Measurements from ENCODE around the gene ADAP2. TPM values are rescaled to one million over a fixed set of nuclear protein-coding genes. Genes with fewer than 3 reads are reported as not detected.
A peak's percentile ranks its signal among the peaks of the same experiment; 100 is the strongest.
"Not testable (repeated sequence)": the region's sequence is repeated elsewhere in the genome, so short reads cannot be mapped to it uniquely, and the experiment has no call there.

Gene ADAP2
- total RNA-seq, 1 donor from 2014 or later = 0.62 TPM

DNA sequence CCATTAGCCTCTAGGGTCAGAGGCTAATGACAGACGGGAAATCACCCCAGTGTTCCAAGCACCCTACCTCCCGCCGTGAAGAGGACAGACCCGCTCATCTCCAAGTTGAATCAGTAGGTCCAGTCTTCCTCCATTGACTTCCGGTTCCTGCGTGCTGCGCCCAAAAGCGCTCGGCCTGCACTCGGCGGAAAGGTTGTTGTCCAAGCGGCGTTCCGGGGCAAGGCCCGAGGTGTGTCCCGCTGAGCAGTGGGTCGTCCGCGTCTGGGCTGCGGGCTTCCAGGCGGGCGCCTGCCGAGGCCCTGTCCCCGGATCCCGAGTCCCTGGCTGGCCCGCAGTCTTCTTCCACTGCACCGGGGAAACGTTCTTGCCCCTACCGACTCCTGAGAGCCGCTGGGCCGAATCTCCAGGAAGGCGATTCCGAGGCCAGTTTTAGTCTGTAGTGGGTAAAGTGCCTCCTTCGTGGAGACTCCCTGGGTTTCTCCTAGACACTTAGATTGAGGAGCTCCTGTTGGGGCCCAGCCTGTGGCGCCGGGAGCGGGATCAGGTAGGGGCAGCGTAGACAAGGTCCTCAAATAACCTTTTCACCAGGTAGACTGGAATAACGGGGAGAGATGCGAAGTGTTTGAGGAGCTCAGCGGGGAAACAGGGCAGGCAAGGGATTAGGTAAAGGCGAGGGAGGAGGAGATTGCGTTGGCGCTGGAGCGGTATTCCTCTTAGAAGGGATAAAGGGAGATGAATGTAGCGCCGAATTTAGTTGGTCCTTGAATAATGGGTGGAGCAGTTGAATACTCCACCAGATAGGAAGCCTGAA is 15.4 kb upstream of the ADAP2 start, which contains the start of gene TEFM:
Gene TEFM (minus strand): TSS at position 138 of the 811 bp plus-strand sequence. CDS start 40 bp downstream, at position 98.
- peak within 1 kb of the TSS; percentile 92 for H3K4me3 Mint-ChIP-seq (ENCODE audit: unreplicated experiment)
- peak; percentile 96 for DNase-seq (ENCODE audit: extremely low spot score, unreplicated experiment)
- TF ChIP-seq, protein P1, sequence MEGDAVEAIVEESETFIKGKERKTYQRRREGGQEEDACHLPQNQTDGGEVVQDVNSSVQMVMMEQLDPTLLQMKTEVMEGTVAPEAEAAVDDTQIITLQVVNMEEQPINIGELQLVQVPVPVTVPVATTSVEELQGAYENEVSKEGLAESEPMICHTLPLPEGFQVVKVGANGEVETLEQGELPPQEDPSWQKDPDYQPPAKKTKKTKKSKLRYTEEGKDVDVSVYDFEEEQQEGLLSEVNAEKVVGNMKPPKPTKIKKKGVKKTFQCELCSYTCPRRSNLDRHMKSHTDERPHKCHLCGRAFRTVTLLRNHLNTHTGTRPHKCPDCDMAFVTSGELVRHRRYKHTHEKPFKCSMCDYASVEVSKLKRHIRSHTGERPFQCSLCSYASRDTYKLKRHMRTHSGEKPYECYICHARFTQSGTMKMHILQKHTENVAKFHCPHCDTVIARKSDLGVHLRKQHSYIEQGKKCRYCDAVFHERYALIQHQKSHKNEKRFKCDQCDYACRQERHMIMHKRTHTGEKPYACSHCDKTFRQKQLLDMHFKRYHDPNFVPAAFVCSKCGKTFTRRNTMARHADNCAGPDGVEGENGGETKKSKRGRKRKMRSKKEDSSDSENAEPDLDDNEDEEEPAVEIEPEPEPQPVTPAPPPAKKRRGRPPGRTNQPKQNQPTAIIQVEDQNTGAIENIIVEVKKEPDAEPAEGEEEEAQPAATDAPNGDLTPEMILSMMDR (IDR thresholded peaks at IDR 0.05) = no peak
- H3K27ac Mint-ChIP-seq (ENCODE audit: unreplicated experiment) = peak within 1 kb of the TSS; percentile 96
- H3K27me3 Mint-ChIP-seq (ENCODE audit: unreplicated experiment) = no peaks in the 10 kb centered on the region
- H3K36me3 Mint-ChIP-seq (ENCODE audit: unreplicated experiment) = peaks cover 16% of the 10 kb centered on the region
- peaks cover 16% of the 10 kb centered on the region for H3K4me1 Mint-ChIP-seq (ENCODE audit: unreplicated experiment)
- no peaks in the 10 kb centered on the region for H3K9me3 Mint-ChIP-seq (ENCODE audit: unreplicated experiment)

DNA sequence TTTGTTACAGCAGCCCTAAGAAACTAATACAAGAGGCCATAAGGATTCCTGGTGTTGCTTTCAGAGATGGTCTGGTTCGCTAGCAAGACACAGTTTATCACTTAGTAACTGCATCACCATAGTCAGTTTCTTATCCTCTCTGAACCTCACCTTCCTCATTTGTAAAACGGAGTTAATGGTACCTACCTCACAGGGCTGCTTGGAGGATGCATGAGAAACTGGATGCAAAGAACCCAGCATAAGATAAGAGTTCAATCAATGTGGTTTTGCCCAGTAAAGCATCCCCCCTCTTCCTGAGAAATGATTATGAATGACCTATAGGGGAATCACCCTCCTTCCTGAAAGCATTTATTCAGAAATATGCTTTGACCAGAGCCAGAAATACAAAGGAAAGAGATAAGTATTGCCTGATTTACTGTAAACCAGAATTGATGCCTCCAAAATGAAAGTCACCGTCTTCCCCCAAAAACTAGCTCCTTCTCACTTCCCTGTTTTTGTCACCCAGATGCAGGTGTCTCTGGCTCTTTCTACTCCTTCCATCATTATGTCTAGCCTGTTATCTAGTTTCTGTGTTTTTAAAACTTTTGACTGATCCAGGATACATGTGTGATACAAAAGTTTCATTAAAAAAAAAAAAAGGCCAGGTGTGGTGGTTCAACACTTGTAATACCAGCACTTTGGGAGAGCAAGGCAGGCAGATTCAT is 12.9 kb upstream of the ADAP2 start:
- TF ChIP-seq, protein P1 (IDR thresholded peaks at IDR 0.05) = no peak
- no peak overlapping the region for H3K4me3 Mint-ChIP-seq (ENCODE audit: unreplicated experiment)
- no peaks in the 10 kb centered on the region for H3K9me3 Mint-ChIP-seq (ENCODE audit: unreplicated experiment)

DNA sequence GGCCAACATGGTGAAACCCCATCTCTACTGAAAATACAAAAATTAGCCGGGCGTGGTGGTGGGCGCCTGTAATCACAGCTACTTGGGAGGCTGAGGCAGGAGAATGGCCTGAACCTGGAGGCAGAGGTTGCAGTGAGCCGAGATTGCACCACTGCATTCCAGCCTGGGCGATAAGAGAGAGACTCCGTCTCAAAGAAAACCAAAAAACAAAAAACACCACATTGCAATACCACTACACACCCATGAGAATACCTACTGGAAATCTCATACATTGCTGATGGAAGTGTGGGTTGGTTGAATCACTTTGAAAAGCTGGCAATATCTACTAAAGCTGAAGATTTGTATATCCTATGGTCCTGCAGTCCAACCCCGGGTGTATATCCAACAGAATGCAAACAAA is 11.6 kb upstream of the ADAP2 start:
- peak; percentile 34 for DNase-seq (ENCODE audit: extremely low spot score, unreplicated experiment)
- peaks cover 13% of the 10 kb centered on the region for H3K4me1 Mint-ChIP-seq (ENCODE audit: unreplicated experiment)
- H3K4me3 Mint-ChIP-seq (ENCODE audit: unreplicated experiment); H3K36me3 Mint-ChIP-seq (ENCODE audit: unreplicated experiment); H3K27me3 Mint-ChIP-seq (ENCODE audit: unreplicated experiment); H3K27ac Mint-ChIP-seq (ENCODE audit: unreplicated experiment); H3K9me3 Mint-ChIP-seq (ENCODE audit: unreplicated experiment): not testable (repeated sequence)

More for the DNA sequence above, 12.9 kb upstream of the ADAP2 start:
- peaks cover 2% of the 10 kb centered on the region for H3K36me3 Mint-ChIP-seq (ENCODE audit: unreplicated experiment)
- no peaks in the 10 kb centered on the region for H3K27me3 Mint-ChIP-seq (ENCODE audit: unreplicated experiment)
- H3K4me1 Mint-ChIP-seq (ENCODE audit: unreplicated experiment) = peaks cover 16% of the 10 kb centered on the region
- peak; percentile 2 for DNase-seq (ENCODE audit: extremely low spot score, unreplicated experiment)
- no peak overlapping the region for H3K27ac Mint-ChIP-seq (ENCODE audit: unreplicated experiment)

DNA sequence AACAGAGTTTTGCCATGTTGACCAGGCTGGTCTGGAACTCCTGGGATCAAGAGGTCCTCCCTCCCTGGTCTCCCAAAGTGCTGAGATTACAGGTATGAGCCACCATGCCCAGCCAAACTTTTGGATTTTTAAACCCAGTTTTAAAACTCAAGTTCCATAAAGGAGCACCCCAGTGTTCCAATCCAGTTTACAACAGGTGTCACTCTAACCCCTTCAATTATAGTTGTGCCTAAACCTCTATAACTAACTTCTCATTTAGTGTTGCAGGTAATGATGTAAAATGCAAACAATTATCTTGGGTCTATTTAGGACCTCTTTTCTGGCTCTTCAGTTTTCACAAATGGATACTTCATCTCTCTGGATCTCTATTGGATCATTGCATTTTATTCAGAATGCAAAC is 7.8 kb upstream of the ADAP2 start:
- Mint-ChIP-seq H3K9me3 (ENCODE audit: unreplicated experiment) (no peaks in the 10 kb centered on the region), H3K27me3 (ENCODE audit: unreplicated experiment) (peaks cover 18% of the 10 kb centered on the region)

DNA sequence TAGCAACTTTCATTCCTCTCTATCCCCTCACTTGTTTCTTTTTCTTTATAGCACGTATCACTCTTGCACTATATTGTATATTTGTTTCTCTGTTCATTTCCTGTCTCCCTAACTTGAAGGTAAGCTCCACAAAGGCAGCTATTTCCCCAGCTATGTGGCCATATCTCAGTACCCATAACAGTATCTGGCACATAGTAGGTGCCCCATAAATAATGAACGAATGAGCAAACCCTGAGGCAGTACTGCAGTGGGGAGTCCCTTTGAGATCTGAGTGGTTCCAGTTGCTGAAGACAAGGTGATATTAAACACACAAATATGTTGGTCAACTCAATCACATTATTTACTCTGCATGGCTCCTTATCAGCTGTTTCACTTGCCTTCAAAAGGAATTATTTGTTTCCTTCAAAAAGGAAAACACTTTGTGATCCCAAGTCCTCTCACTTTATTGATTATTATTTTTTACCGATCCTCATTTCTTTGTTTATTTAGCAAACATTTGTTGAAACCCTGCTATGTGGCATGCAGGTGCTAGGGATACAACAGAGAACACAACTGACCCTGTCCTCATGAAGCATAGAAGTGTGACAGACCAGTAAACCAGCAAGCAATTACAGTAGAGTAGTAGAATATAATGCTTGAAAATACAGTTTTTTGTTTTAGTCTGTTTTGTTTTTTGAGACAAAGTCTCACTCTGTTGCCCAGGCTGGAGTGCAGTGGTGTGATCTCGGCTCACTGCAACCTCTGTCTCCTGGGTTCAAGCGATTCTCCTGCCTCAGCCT is 5.7 kb upstream of the ADAP2 start:
- TF ChIP-seq, protein P1 (IDR thresholded peaks at IDR 0.05) = no peak
- Mint-ChIP-seq H3K27ac (ENCODE audit: unreplicated experiment) (no peak overlapping the region), H3K4me1 (ENCODE audit: unreplicated experiment) (peaks cover 9% of the 10 kb centered on the region), H3K9me3 (ENCODE audit: unreplicated experiment) (no peaks in the 10 kb centered on the region), H3K4me3 (ENCODE audit: unreplicated experiment) (no peak overlapping the region), H3K36me3 (ENCODE audit: unreplicated experiment) (no peaks in the 10 kb centered on the region), H3K27me3 (ENCODE audit: unreplicated experiment) (peaks cover 27% of the 10 kb centered on the region)
- no peak for DNase-seq (ENCODE audit: extremely low spot score, unreplicated experiment)

More for the DNA sequence above, 7.8 kb upstream of the ADAP2 start:
- no peaks in the 10 kb centered on the region for H3K4me1 Mint-ChIP-seq (ENCODE audit: unreplicated experiment)
- no peak overlapping the region for H3K4me3 Mint-ChIP-seq (ENCODE audit: unreplicated experiment)
- DNase-seq (ENCODE audit: extremely low spot score, unreplicated experiment) = peak; percentile 7
- no peaks in the 10 kb centered on the region for H3K36me3 Mint-ChIP-seq (ENCODE audit: unreplicated experiment)
- TF ChIP-seq, protein P1 (IDR thresholded peaks at IDR 0.05) = no peak
- no peak overlapping the region for H3K27ac Mint-ChIP-seq (ENCODE audit: unreplicated experiment)

Data from osteocyte (in vitro differentiated cells).